Measurements from ENCODE around the gene ZNF576. TPM values are rescaled to one million over a fixed set of nuclear protein-coding genes. Genes with fewer than 3 reads are reported as not detected.

The ZNF576 gene
- total and polyA plus RNA-seq, 2 of the 13 experiments (the other 11 are each of a cell fraction or from before 2014, with no cell fraction given): 7.2 to 9.6 TPM

GRCh38 chr19:43619262-43620060 is 23.1 kb downstream of the ZNF576 start, which contains the start of gene ZNF428 (continued):
- TF ChIP-seq BRF2 (CRISPR knock-in tag; IDR thresholded peaks at IDR 0.05) (peak; percentile 24; the same call in 1 of the 2 replicates), KLF13 (CRISPR knock-in tag; IDR thresholded peaks at IDR 0.05) (peak; percentile 75; the same call in 1 of the 2 replicates), ZNF800 (CRISPR knock-in tag; IDR thresholded peaks at IDR 0.05) (no peak), MTF1 (CRISPR knock-in tag; IDR thresholded peaks at IDR 0.05) (peak; percentile 82; the same call in 1 of the 2 replicates), ZNF24 (IDR thresholded peaks at IDR 0.05) (no peak), ZFP91 (CRISPR knock-in tag; IDR thresholded peaks at IDR 0.05; ENCODE audit: borderline replicate concordance) (peak; percentile 93; the same call in 1 of the 2 replicates), MEF2D (CRISPR knock-in tag; IDR thresholded peaks at IDR 0.05) (peak; percentile 82), SUZ12 (IDR thresholded peaks at IDR 0.05; ENCODE audit: low read depth, low read length) (0 out of 2 replicates have a peak, but pooled peaks have one; percentile 36), DMTF1 (CRISPR knock-in tag; IDR thresholded peaks at IDR 0.05) (no peak), ZNF766 (CRISPR knock-in tag; IDR thresholded peaks at IDR 0.05; ENCODE audit: borderline replicate concordance) (peak; percentile 96), EP300 (IDR thresholded peaks at IDR 0.05; ENCODE audit: low read depth in 2 of 2, low read length in 2 of 2) (no peak), EP300 (CRISPR knock-in tag; IDR thresholded peaks at IDR 0.05; ENCODE audit: borderline replicate concordance) (no peak), IRF1 (CRISPR knock-in tag; IDR thresholded peaks at IDR 0.05; ENCODE audit: low read depth) (no peak; the same call in none of the 2 replicates), CREBL2 (CRISPR knock-in tag; IDR thresholded peaks at IDR 0.05; ENCODE audit: borderline replicate concordance) (peak; percentile 65; the same call in 1 of the 2 replicates), ATF5 (CRISPR knock-in tag; IDR thresholded peaks at IDR 0.05; ENCODE audit: low read depth) (0 out of 2 replicates have a peak, but pooled peaks have one; percentile 33), ZBTB39 (CRISPR knock-in tag; IDR thresholded peaks at IDR 0.05) (no peak)
